Right cardiac atrium (tissue), 5 donors: Measurements from ENCODE around the gene PIMREG. TPM values are rescaled to one million over a fixed set of nuclear protein-coding genes. Genes with fewer than 3 reads are reported as not detected.
A peak's percentile ranks its signal among the peaks of the same experiment; 100 is the strongest.

Experiments
- ATAC-seq, 2 donors: fragments of 200-7000 bp; cut with Tn5 transposase; one replicate each; pipeline versions ENCODE4 v1.8.0 to v1.9.1; 2020; ENCODE audit warnings: moderate library complexity in 2 of 2, mild to moderate bottlenecking in 1 of 2
- DNase-seq, 3 donors: peaks; one replicate each; pipeline ENCODE4 v3.0.0-alpha.2; 2020
- H3K27ac ChIP-seq: one replicate; pipeline ENCODE4 v1.5.1; 2013; ENCODE audit warnings: mild to moderate bottlenecking, low read length, control low read depth, moderate library complexity
- H3K27me3 ChIP-seq: one replicate; pipeline ENCODE4 v1.6.1; 2013; ENCODE audit not compliant: control insufficient read depth, insufficient read depth
- H3K4me1 ChIP-seq: one replicate; pipeline ENCODE4 v1.6.1; 2013; ENCODE audit warnings: low read length; ENCODE audit not compliant: control insufficient read depth, insufficient read depth
- H3K4me3 ChIP-seq: one replicate; pipeline ENCODE4 v1.5.1; 2013; ENCODE audit warnings: low read length, control low read depth
- H3K9me3 ChIP-seq: one replicate; pipeline ENCODE4 v1.6.1; 2013; ENCODE audit warnings: low read length; ENCODE audit not compliant: control insufficient read depth
- WGBS: extraction: QIAGEN DNeasy Blood & Tissue Kit; methylation state at CpG from one replicate; pipeline ENCODE4 v1.1.7; 2013; 5-methylcytosine and 5-hydroxymethylcytosine counted together
- intact Hi-C, 4 donors: fragments of 100-400 bp; cut with DNase I; formaldehyde crosslinking; loops; one replicate each; pipeline versions ENCODE4 v1.11.0 to v1.14.0; 2022 to 2023
- polyA plus RNA-seq: library from polyadenylated mRNA; stranded (reverse); fragments of 200-250 nt; gene quantifications from one replicate; pipeline ENCODE4 v1.2.3, GENCODE V29; 2013
- total RNA-seq, 4 donors: library from RNA; stranded (reverse); fragmentation: NEBNext Ultra II Directional; extraction: Animal tissue kit (Norgen Biotek cat#: 25700); gene quantifications; one replicate each; pipeline ENCODE4 v1.2.1, GENCODE V29; 2021
- donor health status: healthy with polysubstance abuse.
- donor health status: DM: no; HTN: yes; CAD: no.
- donor health status: DM: no; HTN: no; CAD: no.
- donor health status: DM: no; HTN: yes; CAD: no; lungs with severe emphysema.
- donor health status: DM: yes; HTN: yes; CAD: no.

PIMREG gene
- total and polyA plus RNA-seq, 5 donors = 0.18 to 0.54 (median 0.43) TPM; not detected in 1

DNA sequence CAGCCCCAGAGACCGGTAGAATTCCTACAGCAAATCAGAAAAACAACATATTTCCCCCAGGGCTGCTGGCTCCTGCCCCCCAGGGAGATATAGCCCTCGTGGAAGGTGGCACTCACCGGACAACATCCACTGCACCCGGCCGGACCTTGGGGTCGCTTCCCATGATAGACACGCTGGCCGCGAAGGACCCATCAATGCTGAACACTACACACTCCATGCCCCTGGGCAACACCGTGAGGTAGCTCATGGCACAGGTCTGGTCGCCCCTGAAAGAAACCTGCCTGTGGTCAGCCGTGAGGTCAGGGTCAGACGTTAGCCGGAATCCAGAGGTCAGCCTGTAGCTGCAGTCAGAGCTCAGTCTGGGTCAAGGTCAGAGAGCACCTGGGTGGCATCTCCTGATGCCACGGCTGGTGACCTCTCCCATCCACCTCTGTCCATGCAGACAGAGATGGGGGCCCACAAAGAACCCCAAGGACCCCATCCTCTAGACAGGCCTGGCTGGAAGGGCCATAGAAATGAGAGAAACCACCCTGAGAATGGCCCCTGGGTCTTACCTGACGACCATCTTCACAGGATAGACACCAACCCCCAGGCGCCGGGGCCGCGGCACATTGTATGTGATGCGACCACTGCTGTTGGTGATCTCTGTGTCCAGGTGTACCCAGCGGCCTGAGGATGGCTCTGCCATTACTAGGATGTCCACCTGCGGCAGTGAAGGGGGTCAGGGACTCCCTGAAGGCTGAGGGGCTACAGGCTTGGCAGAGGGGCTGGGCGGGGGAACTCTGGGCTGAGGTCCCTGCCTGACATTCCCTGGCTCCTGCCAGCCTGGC is 19.6 kb downstream of the PIMREG start:
- WGBS = 90% methylated on average over 24 of the region's 24 CpGs
- DNase-seq = peak in 2 of 3 donors; percentile 7 to 35
- Histone ChIP-seq H3K27me3 (no peaks in the 10 kb centered on the region), H3K4me1 (no peaks in the 10 kb centered on the region), H3K27ac (no peak overlapping the region), H3K9me3 (no peaks in the 10 kb centered on the region), H3K4me3 (no peak overlapping the region)
- intact Hi-C loops = no loop called here
- no peak for ATAC-seq

DNA sequence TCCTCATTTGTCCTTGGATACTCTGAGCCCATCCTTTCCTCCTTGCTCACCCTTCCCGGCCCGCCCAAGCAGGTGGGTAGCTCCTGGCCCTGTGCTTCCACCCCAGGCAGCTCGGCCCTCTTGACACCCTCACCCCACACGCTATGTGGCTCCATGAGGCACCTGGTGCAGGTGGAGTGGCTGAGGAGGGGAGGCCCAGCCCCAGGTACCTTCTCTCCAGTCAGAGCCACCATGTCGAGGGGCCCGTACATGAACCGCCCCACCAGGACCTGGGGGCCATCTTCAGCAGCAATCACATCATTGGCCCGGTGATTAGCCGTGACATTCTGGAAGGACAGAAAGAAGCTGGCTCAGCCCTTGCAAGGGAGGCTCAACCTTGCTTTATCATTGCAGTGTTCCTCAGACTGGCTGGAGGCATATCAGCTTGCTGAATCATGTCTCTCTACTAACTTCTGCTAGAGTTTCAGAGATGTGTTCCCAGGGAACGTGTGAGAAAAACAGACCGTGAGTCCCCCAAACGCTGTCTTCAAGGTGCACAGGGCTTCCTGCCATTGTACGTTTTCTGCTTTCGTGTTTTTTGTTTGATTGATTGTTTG is 20.3 kb downstream of the PIMREG start:
- Histone ChIP-seq H3K27me3 (no peaks in the 10 kb centered on the region), H3K27ac (no peak overlapping the region), H3K9me3 (no peaks in the 10 kb centered on the region), H3K4me1 (no peaks in the 10 kb centered on the region), H3K4me3 (no peak overlapping the region)
- 89% methylated on average over 14 of the region's 14 CpGs for WGBS
- DNase-seq = no peak
- no peak for ATAC-seq
- intact Hi-C loops = no loop called here

DNA sequence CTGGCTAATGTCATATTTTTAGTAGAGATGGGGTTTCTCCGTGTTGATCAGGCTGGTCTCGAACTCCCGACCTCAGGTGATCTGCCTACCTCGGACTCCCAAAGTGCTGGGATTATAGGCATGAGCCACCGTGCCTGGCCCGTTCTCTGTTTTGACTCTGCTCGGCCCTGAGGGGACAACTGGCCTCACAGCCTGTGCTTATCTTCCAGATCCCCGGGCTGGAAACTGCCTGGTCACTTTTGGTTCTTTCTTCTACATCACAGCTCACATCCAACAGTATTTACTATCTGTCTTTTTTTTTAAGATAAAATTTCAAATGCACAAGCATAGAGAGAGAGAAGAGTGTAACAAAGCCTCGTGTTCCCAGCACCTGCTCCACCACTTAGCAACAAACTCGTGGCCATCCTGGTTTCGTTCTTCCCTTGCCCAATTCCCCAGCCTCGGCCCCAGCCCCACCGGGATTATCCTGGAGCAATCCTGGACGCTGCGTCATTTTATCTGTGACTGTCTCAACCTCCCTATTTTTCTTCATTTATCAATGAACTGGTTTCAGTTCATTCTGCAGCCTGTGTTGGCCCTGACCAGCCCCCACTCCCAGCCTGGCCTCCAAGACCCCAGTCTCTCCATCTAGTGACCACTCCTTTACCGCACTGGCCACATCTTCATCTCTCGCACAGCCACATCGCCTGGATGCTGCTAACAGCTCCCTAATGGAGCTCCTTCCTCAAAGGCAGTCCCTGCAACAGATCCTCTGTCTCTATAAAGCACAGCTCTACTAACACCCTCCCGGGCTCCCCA is 21.1 kb downstream of the PIMREG start:
- no peaks in the 10 kb centered on the region for H3K4me1 ChIP-seq
- no peak overlapping the region for H3K27ac ChIP-seq
- ATAC-seq (no peak), DNase-seq (peak in 2 of 3 donors; percentile 5 to 12)
- intact Hi-C loops = no loop called here
- H3K9me3 ChIP-seq = no peaks in the 10 kb centered on the region
- WGBS = 68% methylated on average over 19 of the region's 19 CpGs
- H3K27me3 ChIP-seq = no peaks in the 10 kb centered on the region
- H3K4me3 ChIP-seq = no peak overlapping the region

DNA sequence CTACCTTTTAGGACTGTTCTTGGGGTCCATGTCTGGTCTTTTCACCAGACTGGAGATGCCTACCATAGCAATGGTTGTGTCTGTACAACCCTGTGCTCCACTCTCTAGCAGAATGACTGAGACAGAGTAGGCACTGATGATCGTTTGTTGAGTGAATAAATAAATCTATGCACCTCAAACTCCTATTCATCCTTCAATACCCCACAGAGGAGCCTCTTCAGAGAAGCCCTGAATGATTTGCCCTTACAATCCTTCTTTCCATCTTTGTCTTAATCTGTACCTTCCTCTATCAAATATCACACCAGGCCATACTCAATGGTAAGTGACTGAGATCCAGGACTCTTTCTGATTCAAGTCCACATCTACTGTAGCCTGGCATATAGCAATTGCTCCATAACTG is 23.3 kb downstream of the PIMREG start:
- H3K9me3 ChIP-seq = no peaks in the 10 kb centered on the region
- intact Hi-C loops = no loop called here
- H3K4me3 ChIP-seq = no peak overlapping the region
- DNase-seq = no peak
- no peaks in the 10 kb centered on the region for H3K4me1 ChIP-seq
- no peaks in the 10 kb centered on the region for H3K27me3 ChIP-seq
- 79% methylated on average over 1 of the region's 1 CpG for WGBS
- H3K27ac ChIP-seq = no peak overlapping the region
- no peak for ATAC-seq

DNA sequence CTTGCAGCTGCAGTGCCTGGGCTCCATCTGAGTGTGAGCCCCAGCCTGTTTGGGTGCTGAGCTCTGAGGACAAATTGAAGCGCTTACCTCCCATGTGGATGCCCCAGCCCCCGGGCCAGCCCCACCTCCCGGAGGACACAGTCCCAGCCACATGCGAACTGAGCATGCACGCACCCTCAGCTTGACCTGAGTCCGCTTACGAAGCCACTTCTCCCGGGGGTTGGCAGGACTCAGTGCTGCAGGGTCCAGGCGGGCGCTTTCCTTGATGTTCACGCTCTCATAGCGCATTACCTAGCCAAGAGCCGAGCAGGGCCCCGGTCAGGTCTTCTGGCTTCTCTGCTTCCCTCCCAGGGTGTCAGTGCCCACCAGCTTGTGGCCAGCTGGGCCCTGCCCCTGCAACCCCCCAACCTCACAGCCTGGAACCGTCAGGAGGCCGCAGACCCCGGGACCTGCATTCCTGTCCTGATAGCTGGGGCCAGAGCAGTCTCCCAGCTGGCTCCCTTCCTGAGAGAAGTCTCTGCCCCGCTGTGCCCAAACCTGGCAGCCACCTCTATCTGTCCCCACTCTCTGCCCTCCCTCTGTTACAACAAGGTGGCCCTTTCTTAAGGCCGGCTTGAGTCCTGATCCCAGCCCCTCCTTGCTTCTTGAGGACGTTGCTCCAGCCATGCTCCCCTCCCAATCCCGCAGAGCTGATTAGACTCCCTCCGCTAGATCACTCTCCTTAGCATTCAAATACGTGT is 24.0 kb downstream of the PIMREG start:
- intact Hi-C loops = no loop called here
- 83% methylated on average over 23 of the region's 23 CpGs for WGBS
- Histone ChIP-seq H3K4me1 (no peaks in the 10 kb centered on the region), H3K4me3 (no peak overlapping the region), H3K27me3 (no peaks in the 10 kb centered on the region), H3K27ac (no peak overlapping the region), H3K9me3 (no peaks in the 10 kb centered on the region)
- no peak for ATAC-seq
- peak in 2 of 3 donors; percentile 24 to 41 for DNase-seq

DNA sequence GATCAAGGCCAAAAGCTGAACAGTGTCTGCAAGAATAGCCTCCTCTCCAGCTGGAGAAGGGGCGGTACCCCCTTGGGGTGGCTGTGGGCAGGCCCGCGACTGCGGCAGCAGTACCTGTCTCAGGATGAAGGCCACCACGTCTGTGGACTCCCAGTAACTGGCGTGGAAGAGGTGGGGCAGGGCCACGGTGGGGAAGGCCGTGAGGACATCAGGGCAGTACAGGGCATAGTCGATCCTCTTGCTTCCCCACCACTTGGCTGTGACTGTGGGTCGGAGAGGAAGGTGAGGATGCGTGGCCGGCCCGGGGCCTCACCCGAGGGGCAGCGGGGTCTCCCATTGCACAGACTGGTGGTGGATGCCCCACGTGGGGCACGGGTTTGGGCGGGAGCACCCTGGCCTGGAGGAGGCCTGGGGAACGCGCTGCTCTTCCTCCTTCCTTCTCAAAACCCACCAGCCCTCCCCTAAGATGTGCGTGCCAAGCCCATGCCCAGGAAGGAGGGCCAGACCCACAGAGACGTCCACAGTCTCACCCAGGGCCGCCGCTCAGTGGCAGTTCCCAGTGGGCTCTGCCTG is 26.0 kb downstream of the PIMREG start:
- Histone ChIP-seq H3K27me3 (no peaks in the 10 kb centered on the region), H3K4me3 (no peak overlapping the region), H3K4me1 (no peaks in the 10 kb centered on the region), H3K9me3 (no peaks in the 10 kb centered on the region), H3K27ac (no peak overlapping the region)
- DNase-seq (peak in 2 of 3 donors; percentile 29 to 30), ATAC-seq (no peak)
- intact Hi-C loops = loop anchor here in 1 of 4 donors (10.0 kb wide), 1 partner anchor 85 kb away; the partner anchor contains the start of gene PITPNM3
- 93% methylated on average over 24 of the region's 24 CpGs for WGBS

DNA sequence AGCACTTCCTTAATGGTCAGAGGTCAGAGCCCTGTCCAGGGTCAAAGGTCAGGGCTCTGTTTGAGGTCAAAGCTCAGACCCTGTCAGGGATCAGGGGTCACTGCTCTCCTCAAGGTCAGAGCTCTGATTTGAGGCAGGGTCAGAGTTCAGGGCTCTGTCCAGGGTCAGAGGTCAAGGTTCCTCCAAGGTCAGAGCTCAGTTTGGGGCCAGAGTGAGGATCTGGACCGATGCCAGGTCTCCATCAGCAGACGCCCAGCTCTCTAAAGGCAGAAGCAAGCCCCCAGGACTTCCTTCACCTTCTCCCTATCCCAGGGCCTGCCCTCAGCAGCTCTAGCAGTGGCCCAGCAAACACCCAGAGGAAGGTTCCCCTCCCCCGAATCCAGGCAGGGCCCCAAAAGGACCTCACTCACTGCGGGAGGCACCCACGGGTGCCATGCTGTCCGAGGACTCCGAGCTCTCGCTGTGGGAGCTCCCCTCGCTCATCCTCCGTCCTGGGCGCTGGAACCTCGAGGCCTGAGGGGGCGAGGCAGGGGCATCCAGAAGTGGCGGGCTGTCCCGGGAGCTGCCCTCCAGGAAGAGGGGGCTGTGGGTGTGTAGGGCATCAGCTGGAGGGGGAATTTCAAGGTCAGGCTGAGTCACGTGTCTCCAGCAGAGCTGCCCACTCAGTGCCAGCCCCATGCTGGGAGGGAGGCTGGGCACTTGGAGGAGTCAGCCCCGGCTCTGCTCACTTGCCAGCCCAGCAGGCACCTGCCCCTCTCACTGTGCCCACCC is 26.7 kb downstream of the PIMREG start:
- ATAC-seq = no peak
- Histone ChIP-seq H3K4me3 (no peak overlapping the region), H3K9me3 (no peaks in the 10 kb centered on the region), H3K27me3 (no peaks in the 10 kb centered on the region), H3K4me1 (no peaks in the 10 kb centered on the region), H3K27ac (no peak overlapping the region)
- 82% methylated on average over 17 of the region's 17 CpGs for WGBS
- intact Hi-C loops = loop anchor here in 1 of 4 donors (10.0 kb wide), 1 partner anchor 84 kb away; the partner anchor contains the start of gene PITPNM3
- peak in 2 of 3 donors; percentile 35 to 43 for DNase-seq

DNA sequence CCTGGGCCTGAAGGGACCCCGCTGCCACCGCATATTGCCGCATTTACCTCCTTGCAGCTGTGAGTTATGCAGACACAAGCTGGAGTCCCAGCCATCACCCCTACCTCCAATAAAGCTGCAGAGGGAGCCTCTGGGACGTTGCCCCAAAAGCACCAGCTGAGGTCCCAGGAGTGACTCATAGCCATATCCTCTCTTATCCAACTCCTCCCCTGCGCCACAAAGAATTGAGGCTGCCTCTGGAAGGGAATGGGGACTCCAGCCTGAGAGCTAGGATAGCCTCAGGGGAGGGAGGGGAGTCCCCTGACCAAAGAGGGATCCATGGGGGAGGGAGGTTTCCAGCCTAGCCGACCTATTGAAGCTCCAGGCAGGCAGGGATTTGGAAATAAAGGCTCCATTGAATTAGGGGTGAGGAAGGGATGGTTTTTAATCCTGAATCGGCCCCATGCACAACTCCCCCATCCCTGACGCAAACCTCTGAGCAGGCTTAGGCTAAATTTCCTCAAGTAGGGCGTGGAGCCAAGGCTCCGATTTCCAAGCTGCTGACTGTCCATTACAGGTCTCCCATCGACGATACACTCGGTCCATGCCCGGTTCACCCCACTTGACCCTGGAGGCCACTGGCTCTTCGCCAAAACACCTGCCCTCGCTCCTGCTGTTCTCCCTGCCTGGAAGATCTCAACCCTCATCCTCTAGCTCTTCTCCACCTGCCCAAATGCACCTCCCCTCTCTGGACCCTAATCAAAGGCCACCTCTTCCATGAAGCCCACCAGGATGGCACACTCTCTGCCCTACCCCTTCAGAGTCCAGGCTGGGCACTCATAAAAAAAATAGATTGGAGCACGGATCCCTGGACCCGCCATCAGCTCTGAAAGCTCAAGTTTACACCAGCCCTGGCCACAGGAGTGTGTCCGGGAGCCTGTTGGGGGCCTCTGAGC is 27.5 kb downstream of the PIMREG start:
- Histone ChIP-seq H3K4me3 (no peak overlapping the region), H3K27me3 (no peaks in the 10 kb centered on the region), H3K4me1 (no peaks in the 10 kb centered on the region), H3K9me3 (no peaks in the 10 kb centered on the region), H3K27ac (no peak overlapping the region)
- ATAC-seq = no peak
- DNase-seq = peak in 2 of 3 donors; percentile 32 to 37
- WGBS = 58% methylated on average over 19 of the region's 19 CpGs
- intact Hi-C loops = loop anchor here in 1 of 4 donors (10.0 kb wide), 1 partner anchor 83 kb away; the partner anchor contains the start of gene PITPNM3

DNA sequence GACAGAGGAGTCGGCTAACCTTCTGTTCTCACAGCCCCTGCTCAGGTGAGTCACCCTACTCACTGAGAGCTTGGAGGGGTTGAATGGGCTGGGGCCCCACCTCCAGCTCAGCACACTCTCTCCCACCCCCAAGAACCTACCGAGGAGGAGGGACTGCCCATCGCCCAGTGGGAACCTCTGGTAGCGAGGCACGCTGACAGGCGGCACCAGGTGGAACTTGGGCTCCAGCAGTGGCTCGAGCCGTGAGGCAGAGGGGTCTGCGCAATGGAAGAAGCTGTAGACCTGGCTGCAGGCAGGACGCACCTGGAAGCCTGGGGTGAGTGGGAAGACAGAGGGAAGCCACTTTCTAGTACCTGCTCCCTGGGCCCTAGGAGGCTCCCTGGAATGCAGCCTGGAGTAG is 28.3 kb downstream of the PIMREG start:
- ATAC-seq = no peak
- Histone ChIP-seq H3K4me1 (no peaks in the 10 kb centered on the region), H3K27ac (no peak overlapping the region), H3K4me3 (no peak overlapping the region), H3K27me3 (no peaks in the 10 kb centered on the region), H3K9me3 (no peaks in the 10 kb centered on the region)
- DNase-seq = peak in 2 of 3 donors; percentile 33 to 49
- intact Hi-C loops = loop anchor here in 1 of 4 donors (10.0 kb wide), 1 partner anchor 82 kb away; the partner anchor contains the start of gene PITPNM3
- 89% methylated on average over 10 of the region's 10 CpGs for WGBS
